Measurements from ENCODE around the gene C12orf57.

The C12orf57 gene

GRCh38 chr12:6919588-6919987, 24.2 kb upstream of the C12orf57 start:
- DNase-seq, result no peak

GRCh38 chr12:6921539-6921938, 22.3 kb upstream of the C12orf57 start:
- DNase-seq, result no peak

GRCh38 chr12:6921996-6922946, 21.6 kb upstream of the C12orf57 start:
- no peak for DNase-seq

- DNase-seq, result no peak
These were observed 20.7 kb upstream of the C12orf57 start for GRCh38 chr12:6923003-6923732.

GRCh38 chr12:6923851-6924250, 20.0 kb upstream of the C12orf57 start:
- no peak for DNase-seq

- no peak for DNase-seq
These were observed 18.6 kb upstream of the C12orf57 start for GRCh38 chr12:6925239-6925539.

- DNase-seq, result no peak
These were observed 18.1 kb upstream of the C12orf57 start for GRCh38 chr12:6925540-6926279.

- DNase-seq, result peak; percentile 81
These were observed 16.3 kb upstream of the C12orf57 start, which contains the start of gene ATN1 for GRCh38 chr12:6927379-6928021. Gene ATN1, plus strand, starts transcription at chr12:6927959. Its CDS starts 6,043 bp downstream, at chr12:6934002.

- no peak for DNase-seq
These were observed 15.7 kb upstream of the C12orf57 start for GRCh38 chr12:6928022-6928702.

GRCh38 chr12:6928703-6929407, 15.0 kb upstream of the C12orf57 start:
- DNase-seq, result no peak

- DNase-seq, result no peak
These were observed 14.1 kb upstream of the C12orf57 start for GRCh38 chr12:6929466-6930452.

- DNase-seq, result no peak
These were observed 11.1 kb upstream of the C12orf57 start for GRCh38 chr12:6932766-6933165.

- no peak for DNase-seq
These were observed 9.7 kb upstream of the C12orf57 start for GRCh38 chr12:6934110-6934509.

GRCh38 chr12:6935371-6936193, 8.2 kb upstream of the C12orf57 start:
- DNase-seq, result no peak

GRCh38 chr12:6936194-6936635, 7.6 kb upstream of the C12orf57 start:
- no peak for DNase-seq

GRCh38 chr12:6936636-6937480, 7.0 kb upstream of the C12orf57 start:
- peak; percentile 81 for DNase-seq

- DNase-seq, result peak; percentile 97
These were observed 6.1 kb upstream of the C12orf57 start for GRCh38 chr12:6937481-6938352.
